NK-92 treated with Interleukin-12 subunit alpha and Interleukin-12 subunit beta, amount 100 ng/mL, for 24 hours (cell line): Measurements from ENCODE around the gene PTPRC.

Source experiments
- DNase-seq: peaks from one replicate; lab custom pipeline; 2025; lab: John Stamatoyannopoulos, UW

The PTPRC gene

GRCh38 chr1:198676253-198676652, 37.4 kb downstream of the PTPRC start:
- no peak for DNase-seq

GRCh38 chr1:198677027-198677426, 38.2 kb downstream of the PTPRC start:
- no peak for DNase-seq

- no peak for DNase-seq
These were observed 39.0 kb downstream of the PTPRC start for GRCh38 chr1:198677871-198678270.

GRCh38 chr1:198678301-198678836, 39.5 kb downstream of the PTPRC start:
- DNase-seq = no peak

GRCh38 chr1:198678901-198679329, 40.1 kb downstream of the PTPRC start:
- DNase-seq = no peak

GRCh38 chr1:198679535-198680173, 40.8 kb downstream of the PTPRC start:
- DNase-seq = no peak

GRCh38 chr1:198680174-198680875, 41.5 kb downstream of the PTPRC start:
- DNase-seq = no peak

- no peak for DNase-seq
These were observed 42.4 kb downstream of the PTPRC start for GRCh38 chr1:198681252-198681651.

GRCh38 chr1:198681831-198682759, 43.3 kb downstream of the PTPRC start:
- peak; percentile 74 for DNase-seq

GRCh38 chr1:198682850-198683249, 44.0 kb downstream of the PTPRC start:
- no peak for DNase-seq

- no peak for DNase-seq
These were observed 44.6 kb downstream of the PTPRC start for GRCh38 chr1:198683449-198683848.

- DNase-seq = no peak
These were observed 47.4 kb downstream of the PTPRC start for GRCh38 chr1:198686069-198686728.

- no peak for DNase-seq
These were observed 48.6 kb downstream of the PTPRC start for GRCh38 chr1:198687429-198687828.

GRCh38 chr1:198691063-198691462, 52.2 kb downstream of the PTPRC start:
- DNase-seq = no peak

- DNase-seq = no peak
These were observed 54.5 kb downstream of the PTPRC start for GRCh38 chr1:198693321-198693720.

- no peak for DNase-seq
These were observed 55.7 kb downstream of the PTPRC start for GRCh38 chr1:198694542-198694941.

- DNase-seq = no peak
These were observed 57.4 kb downstream of the PTPRC start for GRCh38 chr1:198696211-198696610.

GRCh38 chr1:198699167-198700015, 60.6 kb downstream of the PTPRC start:
- DNase-seq = no peak

- no peak for DNase-seq
These were observed 61.2 kb downstream of the PTPRC start for GRCh38 chr1:198700016-198700392.

- no peak for DNase-seq
These were observed 61.6 kb downstream of the PTPRC start for GRCh38 chr1:198700396-198700795.

- no peak for DNase-seq
These were observed 62.4 kb downstream of the PTPRC start for GRCh38 chr1:198701250-198701649.
